Cardiac septum (tissue), 1 donor: ENCODE measurements around the gene SMG6. TPM values are rescaled to one million over a fixed set of nuclear protein-coding genes. Genes with fewer than 3 reads are reported as not detected.
"Not testable (repeated sequence)": the region's sequence is repeated elsewhere in the genome, so short reads cannot be mapped to it uniquely, and the experiment has no call there.

Experiments used
- DNase-seq: peaks from one replicate; pipeline ENCODE4 v3.0.0-alpha.2; 2020; ENCODE audit warnings: low spot score
- intact Hi-C: fragments of 100-400 bp; cut with DNase I; formaldehyde crosslinking; loops from one replicate; pipeline ENCODE4 v1.14.0; 2022
- total RNA-seq: library from RNA; stranded (reverse); fragmentation: NEBNext Ultra II Directional; extraction: Animal tissue kit (Norgen Biotek cat#: 25700); gene quantifications from one replicate; pipeline ENCODE4 v1.2.1, GENCODE V29; 2021
- donor health status: DM: no; HTN: no; CAD: no.

SMG6 gene
- total RNA-seq, 1 donor from 2014 or later = 19.7 TPM

- peak; percentile 84 for DNase-seq
- intact Hi-C loops = loop anchor here (1.0 to 5.0 kb wide), 5 partner anchors 43 to 113 kb away; no protein-coding TSS in a partner anchor
These were observed 131.3 kb downstream of the SMG6 start for GRCh38 chr17:2172077-2172851.

GRCh38 chr17:2171702-2172076 is 131.9 kb downstream of the SMG6 start:
- intact Hi-C loops = loop anchor here (1.0 to 5.0 kb wide), 5 partner anchors 44 to 113 kb away; no protein-coding TSS in a partner anchor
- no peak for DNase-seq

- intact Hi-C loops = loop anchor here (5.0 kb wide), 3 partner anchors 48 to 78 kb away; no protein-coding TSS in a partner anchor
These were observed 133.6 kb downstream of the SMG6 start for GRCh38 chr17:2170023-2170422.

GRCh38 chr17:2165723-2166122 is 137.9 kb downstream of the SMG6 start:
- intact Hi-C loops, DNase-seq: not testable (repeated sequence)

More at GRCh38 chr17:2170023-2170422, 133.6 kb downstream of the SMG6 start:
- no peak for DNase-seq

GRCh38 chr17:2158396-2158780 is 145.2 kb downstream of the SMG6 start:
- no peak for DNase-seq
- intact Hi-C loops = no loop called here

- DNase-seq = no peak
- intact Hi-C loops = no loop called here
These were observed 145.8 kb downstream of the SMG6 start for GRCh38 chr17:2157675-2158395.

- intact Hi-C loops = no loop called here
- no peak for DNase-seq
These were observed 146.5 kb downstream of the SMG6 start for GRCh38 chr17:2157081-2157480.

- DNase-seq = no peak
- intact Hi-C loops = no loop called here
These were observed 146.9 kb downstream of the SMG6 start for GRCh38 chr17:2156666-2157065.

GRCh38 chr17:2155573-2155972 is 148.0 kb downstream of the SMG6 start:
- no peak for DNase-seq
- intact Hi-C loops = no loop called here

- DNase-seq = no peak
- intact Hi-C loops = no loop called here
These were observed 152.1 kb downstream of the SMG6 start for GRCh38 chr17:2151358-2152033.

GRCh38 chr17:2150806-2151205 is 152.8 kb downstream of the SMG6 start:
- intact Hi-C loops = no loop called here
- DNase-seq = no peak

- intact Hi-C loops = no loop called here
- no peak for DNase-seq
These were observed 153.7 kb downstream of the SMG6 start for GRCh38 chr17:2149934-2150333.

- DNase-seq = no peak
- intact Hi-C loops = no loop called here
These were observed 157.3 kb downstream of the SMG6 start for GRCh38 chr17:2146132-2146871.

GRCh38 chr17:2144701-2145100 is 158.9 kb downstream of the SMG6 start:
- intact Hi-C loops = no loop called here
- DNase-seq = no peak

GRCh38 chr17:2143332-2143731 is 160.3 kb downstream of the SMG6 start:
- no peak for DNase-seq
- intact Hi-C loops = no loop called here

GRCh38 chr17:2142682-2143081 is 160.9 kb downstream of the SMG6 start:
- intact Hi-C loops, DNase-seq: not testable (repeated sequence)

GRCh38 chr17:2140683-2141082 is 162.9 kb downstream of the SMG6 start:
- intact Hi-C loops = no loop called here
- no peak for DNase-seq

GRCh38 chr17:2138761-2139160 is 164.8 kb downstream of the SMG6 start:
- intact Hi-C loops = no loop called here
- DNase-seq = no peak

GRCh38 chr17:2138318-2138717 is 165.3 kb downstream of the SMG6 start:
- no peak for DNase-seq
- intact Hi-C loops = no loop called here
